ENCODE results near the gene GALNT10. TPM values are rescaled to one million over a fixed set of nuclear protein-coding genes. Genes with fewer than 3 reads are reported as not detected.

GALNT10 gene
- total and polyA plus RNA-seq, 9 of the 15 experiments (the other 6 are each of a cell fraction or from before 2014, with no cell fraction given) = 4.6 to 37.1 (median 13.3) TPM

DNA sequence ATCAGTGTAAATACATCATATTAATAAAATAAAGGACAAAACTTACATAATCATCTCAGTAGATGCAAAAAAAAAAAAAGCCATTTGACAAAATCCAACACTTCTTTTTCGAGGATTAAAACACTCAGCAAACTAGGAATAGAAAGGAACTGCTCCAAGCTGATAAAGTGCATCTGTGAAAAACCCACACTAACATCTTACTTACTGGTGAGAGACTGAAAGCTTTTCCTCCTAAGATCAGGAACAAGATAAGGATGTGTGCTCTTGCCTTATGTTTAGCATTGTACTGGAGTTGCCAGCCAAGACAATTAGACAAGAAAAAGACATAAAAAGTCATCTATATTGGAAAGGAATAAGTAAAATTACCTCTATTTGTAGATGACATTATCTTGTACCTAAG lies 135.0 kb downstream of the GALNT10 start (continued):
- TF ChIP-seq, protein P1, sequence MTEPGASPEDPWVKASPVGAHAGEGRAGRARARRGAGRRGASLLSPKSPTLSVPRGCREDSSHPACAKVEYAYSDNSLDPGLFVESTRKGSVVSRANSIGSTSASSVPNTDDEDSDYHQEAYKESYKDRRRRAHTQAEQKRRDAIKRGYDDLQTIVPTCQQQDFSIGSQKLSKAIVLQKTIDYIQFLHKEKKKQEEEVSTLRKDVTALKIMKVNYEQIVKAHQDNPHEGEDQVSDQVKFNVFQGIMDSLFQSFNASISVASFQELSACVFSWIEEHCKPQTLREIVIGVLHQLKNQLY (CRISPR knock-in tag; conservative IDR thresholded peaks at IDR 0.05) = no peak
- TF ChIP-seq GATA2 (CRISPR knock-in tag; IDR thresholded peaks at IDR 0.05) (peak; percentile 74), NCOA6 (IDR thresholded peaks at IDR 0.05) (no peak), YBX1 (IDR thresholded peaks at IDR 0.05) (no peak)

DNA sequence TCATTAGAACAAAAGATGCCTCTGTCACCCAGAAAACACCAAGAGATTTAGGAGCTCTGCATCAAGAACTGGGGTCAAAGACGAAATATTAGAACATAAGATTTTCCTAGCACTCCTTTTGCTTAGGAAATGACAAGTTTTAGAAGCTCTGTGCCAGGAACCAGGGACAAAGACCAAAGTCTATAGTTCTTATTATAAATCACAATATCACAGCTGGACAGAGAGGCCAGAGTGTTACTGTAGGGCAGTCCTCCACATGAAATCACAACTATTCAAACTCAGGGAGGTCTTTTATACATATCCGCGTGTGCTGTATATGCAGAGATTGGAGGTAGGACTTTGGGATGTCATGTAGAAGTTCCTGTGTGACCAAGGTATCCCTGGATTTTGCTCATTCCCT lies 138.5 kb downstream of the GALNT10 start:
- FAIRE-seq (no peak), ATAC-seq (no peak), DNase-seq (ENCODE audit: extremely low read depth in 1 of 4, low spot score in 3 of 4) (no peak)
- no peaks in the 10 kb centered on the region for H3K79me2 ChIP-seq (ENCODE audit: control insufficient read depth, insufficient read depth, low read length)
- H3K27me3 ChIP-seq (ENCODE audit: control insufficient read depth in 2 of 2, insufficient read depth in 2 of 2, low read length in 2 of 2) = no peaks in the 10 kb centered on the region
- peaks cover 10% of the 10 kb centered on the region; the same call in 2 of the 3 replicates for H3K36me3 ChIP-seq (ENCODE audit: control insufficient read depth, insufficient read depth, low read length)
- intact Hi-C loops (cut with micrococcal nuclease) = no loop called here
- H3K4me3 ChIP-seq = no peak overlapping the region
- no TSS peak for BruUV-seq (replicated peaks)
- H3K9ac ChIP-seq (ENCODE audit: insufficient read depth in 1 of 2, low read depth in 2 of 2, low read length in 2 of 2) = no peak overlapping the region
- POLR2A ChIA-PET = interaction anchor here (1.2 kb wide), 1 partner anchor 69 kb away, joined by 4 read pairs; no protein-coding TSS in a partner anchor
- H2AFZ ChIP-seq (ENCODE audit: low read depth, low read length) = no peak overlapping the region
- H3K4me2 ChIP-seq (ENCODE audit: insufficient read depth, low read length) = no peak overlapping the region
- WGBS (ENCODE audit: insufficient coverage, low coverage, missing lambda C conversion rate) = 71% methylated on average over 3 of the region's 3 CpGs
- CTCF ChIA-PET (ENCODE audit: low intra/inter-chr PET ratio) = no interaction called here
- in situ Hi-C loops (cut with MboI) = no loop called here
- H3K4me1 ChIP-seq (replicated peaks in 1 of 2; ENCODE audit: control insufficient read depth in 2 of 2, insufficient read depth in 2 of 2, low read length in 2 of 2) = peaks cover 0 to 6% of the 10 kb centered on the region in 2 experiments; a peak in 2 of 5 replicates
- no peaks in the 10 kb centered on the region for H4K20me1 ChIP-seq (replicated peaks; ENCODE audit: control insufficient read depth, insufficient read depth, low read length)
- no peak overlapping the region for H3K27ac ChIP-seq (ENCODE audit: extremely low read depth, low read depth, low read length)
- H3K9me1 ChIP-seq (ENCODE audit: control insufficient read depth, insufficient read depth, low read length) = no peaks in the 10 kb centered on the region
- H3K9me3 ChIP-seq (replicated peaks; ENCODE audit: control insufficient read depth, insufficient read depth, low read depth, low read length) = no peaks in the 10 kb centered on the region
- TF ChIP-seq RUNX1 (IDR thresholded peaks at IDR 0.05; ENCODE audit: low read depth) (no peak), CREBBP (IDR thresholded peaks at IDR 0.05; ENCODE audit: low read depth, low read length) (no peak), CCAR2 (IDR thresholded peaks at IDR 0.05; ENCODE audit: low read depth, low read length) (no peak), ZNF197 (CRISPR knock-in tag; IDR thresholded peaks at IDR 0.05; ENCODE audit: low read depth) (no peak), SMARCC2 (IDR thresholded peaks at IDR 0.05; ENCODE audit: low read depth) (no peak), FUS (optimal IDR thresholded peaks at IDR 0.05; ENCODE audit: low read depth, low read length) (no peak), NCOA6 (IDR thresholded peaks at IDR 0.05) (no peak), ZNF589 (CRISPR knock-in tag; IDR thresholded peaks at IDR 0.05; ENCODE audit: low read depth) (no peak), SMAD3 (CRISPR knock-in tag; conservative IDR thresholded peaks at IDR 0.05) (no peak)
- TF ChIP-seq, protein P2, sequence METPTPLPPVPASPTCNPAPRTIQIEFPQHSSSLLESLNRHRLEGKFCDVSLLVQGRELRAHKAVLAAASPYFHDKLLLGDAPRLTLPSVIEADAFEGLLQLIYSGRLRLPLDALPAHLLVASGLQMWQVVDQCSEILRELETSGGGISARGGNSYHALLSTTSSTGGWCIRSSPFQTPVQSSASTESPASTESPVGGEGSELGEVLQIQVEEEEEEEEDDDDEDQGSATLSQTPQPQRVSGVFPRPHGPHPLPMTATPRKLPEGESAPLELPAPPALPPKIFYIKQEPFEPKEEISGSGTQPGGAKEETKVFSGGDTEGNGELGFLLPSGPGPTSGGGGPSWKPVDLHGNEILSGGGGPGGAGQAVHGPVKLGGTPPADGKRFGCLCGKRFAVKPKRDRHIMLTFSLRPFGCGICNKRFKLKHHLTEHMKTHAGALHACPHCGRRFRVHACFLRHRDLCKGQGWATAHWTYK (CRISPR knock-in tag; IDR thresholded peaks at IDR 0.05) = no peak

Measured in K562 (cell line).